GM23338 (cell line): ENCODE measurements around the gene ZNF410. TPM values are rescaled to one million over a fixed set of nuclear protein-coding genes. Genes with fewer than 3 reads are reported as not detected.

Experiments used
- ATAC-seq: fragments of 200-7000 bp; cut with Tn5 transposase; 3 replicates; pipeline ENCODE4 v1.9.1; 2020
- DNase-seq: peaks from one replicate; pipeline ENCODE4 v3.0.0-alpha.2; 2015; ENCODE audit warnings: low spot score
- H2AFZ ChIP-seq: fragments of 200-600 bp; sonication (generic); 2 replicates; pipeline ENCODE4 v1.8.0; 2016; ENCODE audit warnings: antibody characterized with exemption, mild to moderate bottlenecking, moderate library complexity
- H3F3A ChIP-seq: fragments of 200-600 bp; sonication (generic); replicated peaks from 2 replicates; pipeline ENCODE4 v1.8.0; 2017; ENCODE audit warnings: antibody characterized with exemption, mixed run types, low read depth
- H3K27ac ChIP-seq: fragments of 200-600 bp; sonication (generic); 2 replicates; pipeline ENCODE4 v1.6.1; 2016; ENCODE audit warnings: low read depth
- H3K27me3 ChIP-seq: fragments of 200-600 bp; sonication (generic); 2 replicates; pipeline ENCODE4 v1.8.0; 2016; ENCODE audit warnings: mild to moderate bottlenecking, mixed run types, moderate library complexity; ENCODE audit not compliant: insufficient read depth
- H3K36me3 ChIP-seq: fragments of 200-600 bp; sonication (generic); 2 replicates; pipeline ENCODE4 v1.8.0; 2016; ENCODE audit warnings: mild to moderate bottlenecking; ENCODE audit not compliant: insufficient read depth
- H3K4me1 ChIP-seq: fragments of 200-600 bp; sonication (generic); 2 replicates; pipeline ENCODE4 v1.8.0; 2016; ENCODE audit warnings: mild to moderate bottlenecking, moderate library complexity; ENCODE audit not compliant: insufficient read depth
- H3K4me2 ChIP-seq: fragments of 200-600 bp; sonication (generic); 2 replicates; pipeline ENCODE4 v1.7.1; 2017; ENCODE audit warnings: mixed run types
- H3K4me3 ChIP-seq: fragments of 200-600 bp; sonication (generic); 2 replicates; pipeline ENCODE4 v1.6.1; 2016; ENCODE audit warnings: mixed run types
- H3K79me2 ChIP-seq: fragments of 200-600 bp; sonication (generic); replicated peaks from 2 replicates; pipeline ENCODE4 v1.8.0; 2017; ENCODE audit warnings: mild to moderate bottlenecking; ENCODE audit not compliant: insufficient read depth
- H3K9me2 ChIP-seq: fragments of 200-600 bp; sonication (generic); 2 replicates; pipeline ENCODE4 v1.8.0; 2017; ENCODE audit not compliant: insufficient read depth
- H4K20me1 ChIP-seq: fragments of 200-600 bp; sonication (generic); replicated peaks from 2 replicates; pipeline ENCODE4 v1.8.0; 2017; ENCODE audit warnings: mild to moderate bottlenecking; ENCODE audit not compliant: insufficient read depth
- H3K27ac Mint-ChIP-seq: 2 replicates; pipeline ENCODE4 v1.8.0; 2020; ENCODE audit warnings: inconsistent platforms, mild to moderate bottlenecking, moderate library complexity, mixed read lengths
- H3K27me3 Mint-ChIP-seq: 3 replicates; pipeline ENCODE4 v1.8.0; 2022; ENCODE audit warnings: low read depth, mild to moderate bottlenecking, moderate library complexity, mixed read lengths, inconsistent platforms; ENCODE audit not compliant: insufficient read depth, poor library complexity
- H3K36me3 Mint-ChIP-seq: 3 replicates; pipeline ENCODE4 v1.8.0; 2021; ENCODE audit warnings: low read depth, mild to moderate bottlenecking, inconsistent platforms, moderate library complexity, mixed read lengths
- H3K4me1 Mint-ChIP-seq: 3 replicates; pipeline ENCODE4 v1.8.0; 2020; ENCODE audit warnings: mild to moderate bottlenecking, inconsistent platforms, mixed read lengths
- H3K4me3 Mint-ChIP-seq: 3 replicates; pipeline ENCODE4 v1.8.0; 2021; ENCODE audit warnings: moderate library complexity, mild to moderate bottlenecking, inconsistent platforms, mixed read lengths
- H3K9me3 Mint-ChIP-seq: 3 replicates; pipeline ENCODE4 v1.8.0; 2020; ENCODE audit warnings: moderate library complexity, mild to moderate bottlenecking, inconsistent platforms, mixed read lengths
- CREB1 ChIP-seq: fragments of 250-450 bp; sonication (Bioruptor Pico); IDR thresholded peaks from 2 replicates; pipeline ENCODE4 v1.5.0; 2020; ENCODE audit warnings: low read depth, mild to moderate bottlenecking, moderate library complexity
- ETS1 ChIP-seq: IDR thresholded peaks from 2 replicates; pipeline ENCODE4 v1.6.1; 2016; ENCODE audit warnings: antibody characterized with exemption
- EZH2 ChIP-seq: fragments of 200-600 bp; sonication (generic); IDR thresholded peaks from one replicate; pipeline ENCODE4 v1.8.0; 2017; ENCODE audit warnings: antibody characterized with exemption, mild to moderate bottlenecking, low read depth; ENCODE audit not compliant: unreplicated experiment
- EZH2phosphoT487 ChIP-seq: fragments of 200-600 bp; sonication (generic); IDR thresholded peaks from one replicate; pipeline ENCODE4 v1.8.1; 2018; ENCODE audit warnings: antibody characterized with exemption; ENCODE audit not compliant: unreplicated experiment
- JUNB ChIP-seq: IDR thresholded peaks from one replicate; pipeline ENCODE4 v1.6.1; 2016; ENCODE audit warnings: antibody characterized with exemption; ENCODE audit not compliant: unreplicated experiment
- POLR2AphosphoS5 ChIP-seq: IDR thresholded peaks from 2 replicates; pipeline ENCODE4 v1.6.1; 2016; ENCODE audit warnings: antibody characterized with exemption, low read depth
- STAT1 ChIP-seq: IDR thresholded peaks from one replicate; pipeline ENCODE4 v1.6.1; 2016; ENCODE audit warnings: antibody characterized with exemption; ENCODE audit not compliant: unreplicated experiment
- ZNF114 ChIP-seq: fragments of 250-450 bp; sonication (Bioruptor Pico); IDR thresholded peaks from 2 replicates; pipeline ENCODE4 v1.5.0; 2020; ENCODE audit warnings: mild to moderate bottlenecking, moderate library complexity
- polyA plus RNA-seq: library from polyadenylated mRNA; unstranded; fragments of >200 nt; fragmentation: Nextera tagmentation; extraction: Ambion mirVana; gene quantifications from 2 replicates; pipeline ENCODE4 v1.2.1, GENCODE V29; 2016
- total RNA-seq: library from RNA; depleted of rRNA; stranded (reverse); fragments of >200 nt; shearing (Covaris generic); gene quantifications from 2 replicates; pipeline ENCODE4 v1.2.3, GENCODE V29; 2014
- TF ChIP-seq, protein P1 (sequence below), 2 experiments: fragments of 200-600 bp in 1 of 2; sonication (generic) in 1 of 2; conservative IDR thresholded peaks; 2 replicates each; pipeline versions ENCODE4 v1.5.1 to v1.6.1; 2016 to 2017; ENCODE audit warnings: antibody characterized with exemption in 2 of 2, low read depth in 2 of 2, mild to moderate bottlenecking in 2 of 2, moderate library complexity in 1 of 2
- TF ChIP-seq, protein P2 (sequence below): fragments of 250-450 bp; sonication (Bioruptor Pico); IDR thresholded peaks from 2 replicates; pipeline ENCODE4 v1.5.0; 2020; ENCODE audit warnings: mild to moderate bottlenecking, moderate library complexity

The ZNF410 gene
- total and polyA plus RNA-seq, 2 experiments from 2014 or later: 10.6 to 20.4 TPM

- Histone ChIP-seq H4K20me1 (0 out of 2 replicates have a peak, but pooled peaks cover 6% of the 10 kb centered on the region), H3K9me2 (no peaks in the 10 kb centered on the region), H3K4me2 (no peak overlapping the region), H3K4me1 (peaks cover 8% of the 10 kb centered on the region; the same call in 1 of the 2 replicates), H3K4me3 (no peak overlapping the region), H3K36me3 (no peaks in the 10 kb centered on the region), H3K27ac (no peak overlapping the region), H2AFZ (no peak overlapping the region), H3F3A (peaks cover 4% of the 10 kb centered on the region; the same call in 1 of the 2 replicates), H3K79me2 (peaks cover 26% of the 10 kb centered on the region), H3K27me3 (no peaks in the 10 kb centered on the region)
- peaks cover 8% of the 10 kb centered on the region for H3K27me3 Mint-ChIP-seq
- peaks cover 8% of the 10 kb centered on the region; the same call in 2 of the 3 replicates for H3K4me1 Mint-ChIP-seq
- H3K9me3 Mint-ChIP-seq: no peaks in the 10 kb centered on the region
- DNase-seq: no peak
- ATAC-seq: no peak
- TF ChIP-seq POLR2AphosphoS5 (no peak), EZH2phosphoT487 (no peak), ZNF114 (CRISPR knock-in tag) (no peak), ETS1 (no peak), STAT1 (no peak), CREB1 (CRISPR knock-in tag) (no peak), JUNB (no peak), EZH2 (no peak)
- TF ChIP-seq, protein P1, sequence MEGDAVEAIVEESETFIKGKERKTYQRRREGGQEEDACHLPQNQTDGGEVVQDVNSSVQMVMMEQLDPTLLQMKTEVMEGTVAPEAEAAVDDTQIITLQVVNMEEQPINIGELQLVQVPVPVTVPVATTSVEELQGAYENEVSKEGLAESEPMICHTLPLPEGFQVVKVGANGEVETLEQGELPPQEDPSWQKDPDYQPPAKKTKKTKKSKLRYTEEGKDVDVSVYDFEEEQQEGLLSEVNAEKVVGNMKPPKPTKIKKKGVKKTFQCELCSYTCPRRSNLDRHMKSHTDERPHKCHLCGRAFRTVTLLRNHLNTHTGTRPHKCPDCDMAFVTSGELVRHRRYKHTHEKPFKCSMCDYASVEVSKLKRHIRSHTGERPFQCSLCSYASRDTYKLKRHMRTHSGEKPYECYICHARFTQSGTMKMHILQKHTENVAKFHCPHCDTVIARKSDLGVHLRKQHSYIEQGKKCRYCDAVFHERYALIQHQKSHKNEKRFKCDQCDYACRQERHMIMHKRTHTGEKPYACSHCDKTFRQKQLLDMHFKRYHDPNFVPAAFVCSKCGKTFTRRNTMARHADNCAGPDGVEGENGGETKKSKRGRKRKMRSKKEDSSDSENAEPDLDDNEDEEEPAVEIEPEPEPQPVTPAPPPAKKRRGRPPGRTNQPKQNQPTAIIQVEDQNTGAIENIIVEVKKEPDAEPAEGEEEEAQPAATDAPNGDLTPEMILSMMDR (conservative IDR thresholded peaks at IDR 0.05; ENCODE audit: low read depth in 2 of 2): no peak
- TF ChIP-seq, protein P2, sequence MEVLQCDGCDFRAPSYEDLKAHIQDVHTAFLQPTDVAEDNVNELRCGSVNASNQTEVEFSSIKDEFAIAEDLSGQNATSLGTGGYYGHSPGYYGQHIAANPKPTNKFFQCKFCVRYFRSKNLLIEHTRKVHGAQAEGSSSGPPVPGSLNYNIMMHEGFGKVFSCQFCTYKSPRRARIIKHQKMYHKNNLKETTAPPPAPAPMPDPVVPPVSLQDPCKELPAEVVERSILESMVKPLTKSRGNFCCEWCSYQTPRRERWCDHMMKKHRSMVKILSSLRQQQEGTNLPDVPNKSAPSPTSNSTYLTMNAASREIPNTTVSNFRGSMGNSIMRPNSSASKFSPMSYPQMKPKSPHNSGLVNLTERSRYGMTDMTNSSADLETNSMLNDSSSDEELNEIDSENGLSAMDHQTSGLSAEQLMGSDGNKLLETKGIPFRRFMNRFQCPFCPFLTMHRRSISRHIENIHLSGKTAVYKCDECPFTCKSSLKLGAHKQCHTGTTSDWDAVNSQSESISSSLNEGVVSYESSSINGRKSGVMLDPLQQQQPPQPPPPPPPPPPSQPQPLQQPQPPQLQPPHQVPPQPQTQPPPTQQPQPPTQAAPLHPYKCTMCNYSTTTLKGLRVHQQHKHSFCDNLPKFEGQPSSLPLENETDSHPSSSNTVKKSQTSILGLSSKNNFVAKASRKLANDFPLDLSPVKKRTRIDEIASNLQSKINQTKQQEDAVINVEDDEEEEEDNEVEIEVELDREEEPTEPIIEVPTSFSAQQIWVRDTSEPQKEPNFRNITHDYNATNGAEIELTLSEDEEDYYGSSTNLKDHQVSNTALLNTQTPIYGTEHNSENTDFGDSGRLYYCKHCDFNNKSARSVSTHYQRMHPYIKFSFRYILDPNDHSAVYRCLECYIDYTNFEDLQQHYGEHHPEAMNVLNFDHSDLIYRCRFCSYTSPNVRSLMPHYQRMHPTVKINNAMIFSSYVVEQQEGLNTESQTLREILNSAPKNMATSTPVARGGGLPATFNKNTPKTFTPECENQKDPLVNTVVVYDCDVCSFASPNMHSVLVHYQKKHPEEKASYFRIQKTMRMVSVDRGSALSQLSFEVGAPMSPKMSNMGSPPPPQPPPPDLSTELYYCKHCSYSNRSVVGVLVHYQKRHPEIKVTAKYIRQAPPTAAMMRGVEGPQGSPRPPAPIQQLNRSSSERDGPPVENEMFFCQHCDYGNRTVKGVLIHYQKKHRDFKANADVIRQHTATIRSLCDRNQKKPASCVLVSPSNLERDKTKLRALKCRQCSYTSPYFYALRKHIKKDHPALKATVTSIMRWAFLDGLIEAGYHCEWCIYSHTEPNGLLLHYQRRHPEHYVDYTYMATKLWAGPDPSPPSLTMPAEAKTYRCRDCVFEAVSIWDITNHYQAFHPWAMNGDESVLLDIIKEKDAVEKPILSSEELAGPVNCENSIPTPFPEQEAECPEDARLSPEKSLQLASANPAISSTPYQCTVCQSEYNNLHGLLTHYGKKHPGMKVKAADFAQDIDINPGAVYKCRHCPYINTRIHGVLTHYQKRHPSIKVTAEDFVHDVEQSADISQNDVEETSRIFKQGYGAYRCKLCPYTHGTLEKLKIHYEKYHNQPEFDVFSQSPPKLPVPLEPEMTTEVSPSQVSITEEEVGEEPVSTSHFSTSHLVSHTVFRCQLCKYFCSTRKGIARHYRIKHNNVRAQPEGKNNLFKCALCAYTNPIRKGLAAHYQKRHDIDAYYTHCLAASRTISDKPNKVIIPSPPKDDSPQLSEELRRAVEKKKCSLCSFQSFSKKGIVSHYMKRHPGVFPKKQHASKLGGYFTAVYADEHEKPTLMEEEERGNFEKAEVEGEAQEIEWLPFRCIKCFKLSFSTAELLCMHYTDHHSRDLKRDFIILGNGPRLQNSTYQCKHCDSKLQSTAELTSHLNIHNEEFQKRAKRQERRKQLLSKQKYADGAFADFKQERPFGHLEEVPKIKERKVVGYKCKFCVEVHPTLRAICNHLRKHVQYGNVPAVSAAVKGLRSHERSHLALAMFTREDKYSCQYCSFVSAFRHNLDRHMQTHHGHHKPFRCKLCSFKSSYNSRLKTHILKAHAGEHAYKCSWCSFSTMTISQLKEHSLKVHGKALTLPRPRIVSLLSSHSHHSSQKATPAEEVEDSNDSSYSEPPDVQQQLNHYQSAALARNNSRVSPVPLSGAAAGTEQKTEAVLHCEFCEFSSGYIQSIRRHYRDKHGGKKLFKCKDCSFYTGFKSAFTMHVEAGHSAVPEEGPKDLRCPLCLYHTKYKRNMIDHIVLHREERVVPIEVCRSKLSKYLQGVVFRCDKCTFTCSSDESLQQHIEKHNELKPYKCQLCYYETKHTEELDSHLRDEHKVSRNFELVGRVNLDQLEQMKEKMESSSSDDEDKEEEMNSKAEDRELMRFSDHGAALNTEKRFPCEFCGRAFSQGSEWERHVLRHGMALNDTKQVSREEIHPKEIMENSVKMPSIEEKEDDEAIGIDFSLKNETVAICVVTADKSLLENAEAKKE (CRISPR knock-in tag): no peak
- H3K4me3 Mint-ChIP-seq: peak overlapping the region; percentile 83
- H3K27ac Mint-ChIP-seq: no peak overlapping the region; the same call in 1 of the 2 replicates
- H3K36me3 Mint-ChIP-seq: peaks cover 4% of the 10 kb centered on the region; the same call in 1 of the 3 replicates
These were observed 2.0 kb upstream of the ZNF410 start for GRCh38 chr14:73884438-73885190.
